Activated naive CD8-positive, alpha-beta T cell treated with anti-CD3 and anti-CD28 coated beads, Interleukin-2, amount 50 U/mL, for 16 hours (primary cell): Measurements from ENCODE around the gene NEFH.
"Not testable (repeated sequence)": the region's sequence is repeated elsewhere in the genome, so short reads cannot be mapped to it uniquely, and the experiment has no call there.

ENCODE experiments used
- DNase-seq: peaks from one replicate; pipeline ENCODE4 v3.0.0-alpha.2; 2020; ENCODE audit warnings: low read depth, low spot score

The NEFH gene, protein sequence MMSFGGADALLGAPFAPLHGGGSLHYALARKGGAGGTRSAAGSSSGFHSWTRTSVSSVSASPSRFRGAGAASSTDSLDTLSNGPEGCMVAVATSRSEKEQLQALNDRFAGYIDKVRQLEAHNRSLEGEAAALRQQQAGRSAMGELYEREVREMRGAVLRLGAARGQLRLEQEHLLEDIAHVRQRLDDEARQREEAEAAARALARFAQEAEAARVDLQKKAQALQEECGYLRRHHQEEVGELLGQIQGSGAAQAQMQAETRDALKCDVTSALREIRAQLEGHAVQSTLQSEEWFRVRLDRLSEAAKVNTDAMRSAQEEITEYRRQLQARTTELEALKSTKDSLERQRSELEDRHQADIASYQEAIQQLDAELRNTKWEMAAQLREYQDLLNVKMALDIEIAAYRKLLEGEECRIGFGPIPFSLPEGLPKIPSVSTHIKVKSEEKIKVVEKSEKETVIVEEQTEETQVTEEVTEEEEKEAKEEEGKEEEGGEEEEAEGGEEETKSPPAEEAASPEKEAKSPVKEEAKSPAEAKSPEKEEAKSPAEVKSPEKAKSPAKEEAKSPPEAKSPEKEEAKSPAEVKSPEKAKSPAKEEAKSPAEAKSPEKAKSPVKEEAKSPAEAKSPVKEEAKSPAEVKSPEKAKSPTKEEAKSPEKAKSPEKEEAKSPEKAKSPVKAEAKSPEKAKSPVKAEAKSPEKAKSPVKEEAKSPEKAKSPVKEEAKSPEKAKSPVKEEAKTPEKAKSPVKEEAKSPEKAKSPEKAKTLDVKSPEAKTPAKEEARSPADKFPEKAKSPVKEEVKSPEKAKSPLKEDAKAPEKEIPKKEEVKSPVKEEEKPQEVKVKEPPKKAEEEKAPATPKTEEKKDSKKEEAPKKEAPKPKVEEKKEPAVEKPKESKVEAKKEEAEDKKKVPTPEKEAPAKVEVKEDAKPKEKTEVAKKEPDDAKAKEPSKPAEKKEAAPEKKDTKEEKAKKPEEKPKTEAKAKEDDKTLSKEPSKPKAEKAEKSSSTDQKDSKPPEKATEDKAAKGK

DNA sequence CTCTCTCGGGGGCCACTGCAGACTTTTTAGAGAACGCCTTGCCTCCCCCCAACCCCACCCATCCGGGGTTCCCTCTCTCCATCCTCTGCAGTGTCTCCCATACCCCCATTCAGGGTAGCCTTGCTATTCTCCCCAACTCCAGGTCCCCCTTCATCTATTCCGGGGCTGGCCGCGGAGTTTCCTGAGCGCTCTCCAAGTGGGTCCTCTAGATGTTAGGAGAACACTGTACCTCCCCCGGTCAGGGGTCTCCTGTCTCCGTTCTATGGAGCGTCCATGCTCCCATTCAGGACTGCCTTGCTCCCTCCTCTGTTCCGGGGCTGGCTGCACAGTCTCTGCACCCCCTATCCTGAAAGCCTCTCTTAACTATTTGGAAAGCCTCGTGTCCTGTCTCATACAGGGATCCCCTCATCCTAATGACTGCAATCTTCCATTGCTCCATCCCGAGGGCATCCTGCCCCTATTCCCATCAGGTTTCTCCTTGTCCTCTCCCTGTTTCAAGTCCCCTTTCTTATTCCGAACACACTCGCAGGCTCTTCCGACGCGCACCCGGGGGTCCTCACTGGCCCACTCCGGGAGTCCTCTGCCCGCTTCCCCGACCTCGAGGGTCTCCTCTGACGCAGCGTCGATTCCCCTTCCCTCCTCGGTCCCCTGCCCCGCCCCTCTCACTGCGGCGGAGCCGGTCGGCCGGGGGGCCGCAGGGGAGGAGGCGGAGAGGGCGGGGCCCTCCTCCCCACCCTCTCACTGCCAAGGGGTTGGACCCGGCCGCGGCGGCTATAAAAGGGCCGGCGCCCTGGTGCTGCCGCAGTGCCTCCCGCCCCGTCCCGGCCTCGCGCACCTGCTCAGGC, at the start of gene NEFH:
TSS of gene NEFH (plus strand) at position 802 of the 845 bp plus-strand sequence. CDS start 45 bp downstream, outside the sequence.
- DNase-seq: no peak

DNA sequence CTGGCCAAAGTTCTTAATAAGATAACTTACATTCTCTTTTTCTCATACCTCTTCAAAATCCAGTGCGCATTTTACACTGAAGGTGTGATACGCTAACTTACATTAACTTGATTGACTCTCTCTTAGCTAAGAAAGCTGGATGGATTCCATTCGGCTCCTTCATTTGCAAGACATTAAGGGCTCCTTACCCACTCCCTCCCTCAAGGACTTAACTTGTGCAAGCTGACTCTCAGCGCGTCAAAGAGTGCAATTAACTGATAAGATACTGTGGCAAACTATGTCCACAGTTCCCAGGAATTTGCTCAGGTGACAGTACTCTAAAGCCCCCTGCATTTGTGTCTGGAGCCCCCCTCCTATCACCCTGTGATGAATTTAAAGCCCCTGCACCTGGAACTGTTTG, 48.0 kb upstream of the NEFH start:
- DNase-seq: no peak

DNA sequence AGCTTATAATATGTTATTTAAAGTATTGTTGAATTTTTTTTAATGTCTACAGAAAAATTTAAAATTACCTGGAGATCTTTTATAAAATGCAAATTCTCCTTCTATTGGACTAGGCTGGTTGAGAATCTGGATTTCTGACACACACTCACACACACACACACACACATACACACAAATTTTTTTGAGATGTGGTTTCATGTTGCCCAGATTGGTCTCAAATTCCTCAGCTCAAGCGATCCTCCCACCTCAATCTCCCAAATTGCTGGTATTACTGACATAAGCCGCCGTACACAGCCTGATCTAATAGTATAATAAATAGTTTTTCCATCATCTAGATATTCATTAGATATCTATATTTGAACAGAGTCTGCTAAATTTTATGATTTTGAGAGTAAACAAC, 46.2 kb upstream of the NEFH start:
- no peak for DNase-seq

DNA sequence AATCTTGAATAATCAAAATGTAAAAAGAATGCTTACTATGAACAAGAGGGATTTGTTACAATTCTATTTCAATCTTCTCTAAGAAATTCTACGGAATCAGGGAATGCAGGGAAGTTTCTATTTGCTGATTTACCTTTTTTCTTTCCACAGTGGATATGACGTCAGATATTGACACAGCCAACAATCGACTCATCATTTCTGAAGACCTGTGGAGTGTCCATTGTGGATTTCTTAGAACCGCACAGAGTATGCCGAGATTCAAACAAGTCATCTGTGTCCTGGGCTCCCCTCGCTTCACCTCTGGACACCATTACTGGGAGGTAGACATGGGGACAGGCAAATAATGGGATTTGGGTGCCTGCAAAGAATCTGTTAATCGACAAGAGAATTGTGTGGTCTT, 45.7 kb upstream of the NEFH start:
- no peak for DNase-seq

DNA sequence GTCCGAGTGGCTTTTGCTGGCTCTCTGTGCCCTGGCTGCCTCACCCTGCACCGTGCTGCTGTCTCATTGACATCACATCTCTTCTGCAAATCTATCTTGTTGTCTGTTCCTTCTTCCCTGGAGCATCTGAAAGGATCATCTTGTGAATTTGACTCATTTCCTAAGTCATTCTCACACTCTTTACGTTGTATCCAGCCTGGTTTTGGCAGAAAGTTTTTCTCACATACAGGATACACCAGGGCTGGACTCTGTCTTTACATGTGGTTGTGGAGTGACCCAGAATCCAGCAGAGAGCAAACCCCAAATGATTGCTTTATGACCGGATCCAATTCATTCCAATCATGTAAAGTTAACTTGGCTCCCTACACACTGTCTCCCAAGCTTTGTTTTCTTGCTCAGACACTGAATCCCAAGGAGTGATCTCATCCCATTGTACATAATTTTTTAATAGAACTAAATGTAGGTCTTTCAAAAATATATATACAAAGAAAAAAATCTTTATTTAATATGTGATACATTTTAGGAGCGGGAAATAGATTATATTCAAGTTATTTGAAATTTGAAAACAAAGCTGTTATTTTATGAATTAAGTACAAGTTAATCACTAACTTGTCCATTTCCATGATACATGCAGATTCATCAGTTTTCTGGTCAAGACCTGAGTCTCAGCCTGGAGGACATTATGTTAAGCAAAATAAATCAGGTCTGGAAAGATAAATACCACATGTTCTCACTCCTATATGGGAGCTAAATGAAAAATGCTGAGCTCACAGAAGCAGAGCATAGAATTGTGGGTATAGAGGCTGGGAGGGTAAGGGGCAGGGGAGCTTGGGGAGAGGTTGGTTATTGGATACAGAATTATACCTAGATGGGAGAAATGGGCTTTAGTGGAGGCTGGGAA, 44.5 kb upstream of the NEFH start:
- DNase-seq: no peak

DNA sequence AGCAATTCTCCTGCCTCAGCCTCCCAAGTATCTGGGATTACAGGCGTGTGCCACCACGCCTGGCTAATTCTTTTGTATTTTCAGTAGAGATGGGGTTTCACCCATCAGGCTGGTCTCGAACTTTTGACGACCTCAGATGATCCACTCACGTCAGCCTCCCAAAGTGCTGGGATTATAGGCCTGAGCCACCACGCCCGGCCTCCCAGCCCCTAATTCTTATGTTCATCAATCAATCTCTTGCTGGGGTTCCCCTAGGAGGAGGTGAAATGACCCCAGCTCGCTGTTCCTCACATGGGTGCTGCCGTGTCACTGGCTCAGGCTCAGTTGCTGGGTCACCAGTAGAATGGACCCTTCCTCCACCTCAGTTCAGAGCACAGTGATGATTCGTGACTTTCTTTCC, 41.7 kb upstream of the NEFH start, which contains the start of gene RFPL1:
TSS of gene RFPL1 (plus strand) at position 301 of the 400 bp plus-strand sequence.
- DNase-seq: not testable (repeated sequence)

DNA sequence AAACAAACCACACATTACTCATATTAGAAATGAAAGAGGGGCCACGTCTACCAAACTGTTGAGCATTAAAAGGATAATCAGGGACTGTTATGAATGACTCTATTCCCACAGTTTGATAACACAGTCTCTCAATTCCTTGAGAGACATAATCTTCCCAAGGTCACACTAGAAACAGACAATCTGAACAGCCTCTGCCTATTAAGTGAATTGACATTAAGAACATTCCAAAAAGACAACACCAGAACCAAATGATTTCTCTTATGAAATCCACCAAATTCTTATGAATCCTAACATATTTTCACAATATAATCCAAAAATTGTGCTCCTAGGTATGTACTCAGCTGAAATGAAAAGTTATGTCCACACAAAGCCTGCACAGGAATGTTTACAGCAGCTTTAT, 37.0 kb upstream of the NEFH start:
- DNase-seq: no peak

DNA sequence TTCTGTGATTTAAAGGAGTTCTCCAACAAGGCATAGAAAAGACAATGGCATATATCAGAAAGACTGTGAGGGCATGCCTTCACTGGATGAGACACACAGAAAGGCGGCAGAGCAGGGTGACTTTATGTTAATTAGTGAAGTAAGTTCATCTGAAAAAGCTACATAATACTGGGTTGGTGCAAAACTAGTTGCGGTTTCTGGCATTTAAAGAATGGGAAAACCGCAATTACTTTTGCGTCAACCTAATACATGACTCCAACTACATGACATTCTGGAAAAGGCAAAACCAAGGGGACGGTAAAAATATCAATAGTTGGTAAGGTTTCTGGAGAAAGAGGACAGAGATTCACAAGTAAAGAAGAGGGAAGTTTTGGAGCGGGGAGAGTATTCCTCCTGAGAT, 36.6 kb upstream of the NEFH start:
- no peak for DNase-seq

DNA sequence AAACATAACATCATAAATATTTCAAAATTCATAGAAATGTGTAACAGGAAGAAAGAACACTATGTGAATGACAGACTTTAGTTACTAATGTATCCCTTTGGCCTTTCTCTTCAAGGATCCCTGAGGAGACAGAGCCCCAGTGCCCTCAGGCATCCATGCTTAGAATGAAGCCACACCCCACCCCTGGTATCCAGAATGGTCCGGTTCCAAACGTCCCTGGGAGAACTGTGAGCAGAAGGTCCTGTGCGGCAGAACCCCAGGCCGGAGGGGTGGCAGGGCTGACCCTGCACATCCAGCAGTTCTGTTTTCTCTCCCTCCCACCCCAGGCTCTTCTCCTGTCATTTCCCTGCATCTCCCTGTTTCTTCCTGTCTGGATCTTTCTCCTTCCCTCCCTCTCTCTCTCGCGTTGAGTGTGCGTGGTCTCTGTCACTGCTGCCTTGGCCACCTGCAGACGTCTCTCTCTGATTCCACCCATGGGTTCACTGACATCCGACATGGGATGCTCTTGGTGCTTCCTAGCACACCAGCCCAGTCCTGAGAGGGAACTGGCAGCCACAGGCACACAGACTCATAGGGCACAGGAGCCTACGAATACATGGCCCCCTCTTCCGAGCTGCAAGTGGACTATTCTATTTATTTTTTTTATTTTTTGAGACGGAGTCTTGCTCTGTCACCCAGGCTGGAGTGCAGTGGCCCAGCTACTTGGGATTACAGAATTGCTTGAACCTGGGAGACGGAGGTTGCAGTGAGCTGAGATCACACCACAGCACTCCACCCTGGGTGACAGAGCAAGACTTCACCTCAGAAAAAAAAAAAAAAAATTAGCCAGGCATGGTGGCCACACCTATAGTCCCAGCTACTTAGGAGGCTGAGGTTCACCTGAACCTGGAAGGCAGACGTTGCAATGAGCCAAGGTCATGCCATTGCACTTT, 35.9 kb upstream of the NEFH start:
- DNase-seq: no peak

DNA sequence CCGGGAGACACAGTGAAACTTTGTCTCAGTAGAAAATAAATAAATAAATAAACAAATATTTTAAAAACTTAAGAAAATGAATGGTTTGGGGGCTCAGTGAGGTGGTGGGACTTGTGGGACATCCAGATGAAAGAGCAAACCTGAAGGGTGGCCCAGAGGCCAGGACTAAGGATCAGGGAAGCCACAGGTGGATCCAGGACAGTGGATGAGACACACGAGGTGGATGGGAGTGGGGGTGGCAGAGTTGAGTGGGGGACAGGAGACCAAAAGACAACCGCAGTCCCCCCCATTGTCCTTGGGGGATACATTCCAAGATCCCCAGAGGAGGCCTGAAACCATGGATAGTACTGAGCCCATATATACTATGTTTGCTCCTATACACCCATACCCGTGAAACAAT, 34.5 kb upstream of the NEFH start:
- DNase-seq: no peak

DNA sequence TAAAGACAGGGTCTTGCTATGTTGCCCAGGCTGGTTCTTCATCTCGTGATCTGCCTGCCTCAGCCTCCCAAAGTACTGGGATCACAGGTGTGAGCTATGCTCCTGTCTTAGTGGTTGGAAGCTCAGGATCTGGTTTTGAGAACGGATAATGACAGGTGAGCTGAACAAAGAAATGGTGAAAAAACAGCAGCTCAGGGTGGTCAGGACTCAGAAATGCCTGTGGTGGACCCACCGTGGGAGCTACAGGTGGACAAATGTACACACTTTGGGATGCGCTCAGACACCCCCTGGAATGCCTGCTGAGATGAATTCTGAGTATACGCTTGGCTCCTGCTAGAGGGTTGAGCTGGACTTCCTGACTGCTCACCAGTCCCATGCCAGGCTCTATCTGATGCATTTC, 32.1 kb upstream of the NEFH start:
- DNase-seq: no peak

DNA sequence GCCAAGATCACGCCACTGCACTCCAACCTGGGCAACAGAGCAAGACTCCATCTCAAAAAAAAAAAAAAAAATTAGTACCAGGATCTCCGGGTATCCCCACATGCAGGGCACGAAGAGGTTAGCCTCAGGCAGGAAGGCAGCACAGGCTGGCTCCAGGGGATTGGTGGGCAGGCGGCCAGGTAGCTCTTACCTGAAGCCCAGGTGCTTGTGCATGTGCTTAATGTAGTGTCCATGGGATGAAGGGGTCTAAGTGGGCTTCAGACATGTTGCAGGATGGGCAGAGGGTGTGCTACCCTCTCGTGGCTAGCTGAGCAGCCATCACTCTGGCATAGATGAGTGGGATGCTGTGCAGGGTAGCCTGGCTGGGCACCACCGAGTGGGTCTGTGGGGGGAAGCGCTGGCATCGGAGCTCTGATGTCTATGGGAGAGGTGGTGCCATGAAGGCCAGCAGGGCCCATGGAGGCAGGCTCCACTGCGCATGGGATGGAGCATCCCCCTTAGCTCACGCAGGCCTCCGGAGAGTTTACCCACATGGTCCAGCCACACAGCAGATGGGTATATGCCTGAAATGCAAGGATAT, 30.6 kb upstream of the NEFH start:
- no peak for DNase-seq

DNA sequence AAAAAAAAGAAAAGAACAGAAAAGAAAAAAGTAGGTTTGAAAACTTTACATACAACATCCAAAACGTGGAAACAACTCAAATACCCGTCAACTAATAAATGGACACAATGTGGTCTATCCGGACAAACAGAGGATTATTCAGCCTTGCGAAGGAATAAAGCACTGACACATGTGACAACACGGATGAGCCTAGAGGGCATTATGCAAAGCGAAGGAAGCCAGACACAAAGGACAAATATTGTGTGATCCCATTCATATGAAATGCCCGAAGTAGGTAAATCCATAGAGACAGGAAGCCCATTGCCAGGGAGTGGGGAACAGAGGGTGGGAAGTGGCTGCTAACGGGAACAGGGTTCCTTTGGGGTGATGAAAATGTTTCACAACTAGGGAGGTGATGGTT, 29.8 kb upstream of the NEFH start:
- DNase-seq: no peak

DNA sequence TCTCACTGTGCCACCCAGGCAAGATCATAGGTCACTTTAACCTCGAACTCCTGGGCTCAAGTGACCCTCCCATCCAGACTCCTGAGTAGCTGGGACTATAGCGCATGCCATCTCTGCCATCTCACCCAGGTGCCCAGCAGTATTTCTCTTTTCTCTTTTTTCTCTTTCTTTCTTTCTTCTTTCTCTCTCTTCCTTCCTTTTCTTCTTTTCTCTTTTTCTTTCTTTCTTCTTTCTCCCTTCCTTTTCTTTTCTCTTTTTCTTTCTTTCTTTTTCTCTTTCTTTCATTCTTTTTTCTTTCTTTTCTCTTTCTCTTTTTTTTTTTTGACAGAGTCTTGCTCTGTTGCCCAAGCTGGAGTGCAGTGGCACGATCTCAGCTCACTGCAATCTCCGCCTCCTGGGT, 28.2 kb upstream of the NEFH start:
- DNase-seq: no peak

DNA sequence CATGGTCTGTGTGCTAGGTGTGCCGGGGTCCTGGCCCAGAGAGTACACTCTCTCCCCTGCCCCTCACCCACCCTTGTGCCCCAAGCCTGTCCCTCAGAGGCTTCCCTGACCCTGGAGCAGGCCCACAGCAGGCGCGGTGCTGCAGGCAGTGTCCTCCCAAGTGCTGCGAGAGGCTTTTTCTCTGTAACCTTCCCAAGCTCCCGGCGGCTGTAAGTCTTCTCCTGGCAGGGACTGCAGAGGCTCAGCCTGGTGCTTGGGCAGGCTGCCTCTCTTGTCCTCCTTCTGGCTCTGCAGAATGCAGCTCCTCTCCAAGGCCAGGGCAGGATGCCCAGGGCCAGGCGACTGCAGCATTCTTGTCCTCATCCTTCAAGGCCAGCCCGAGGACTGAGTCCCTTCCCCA, 25.7 kb upstream of the NEFH start:
- DNase-seq: no peak

DNA sequence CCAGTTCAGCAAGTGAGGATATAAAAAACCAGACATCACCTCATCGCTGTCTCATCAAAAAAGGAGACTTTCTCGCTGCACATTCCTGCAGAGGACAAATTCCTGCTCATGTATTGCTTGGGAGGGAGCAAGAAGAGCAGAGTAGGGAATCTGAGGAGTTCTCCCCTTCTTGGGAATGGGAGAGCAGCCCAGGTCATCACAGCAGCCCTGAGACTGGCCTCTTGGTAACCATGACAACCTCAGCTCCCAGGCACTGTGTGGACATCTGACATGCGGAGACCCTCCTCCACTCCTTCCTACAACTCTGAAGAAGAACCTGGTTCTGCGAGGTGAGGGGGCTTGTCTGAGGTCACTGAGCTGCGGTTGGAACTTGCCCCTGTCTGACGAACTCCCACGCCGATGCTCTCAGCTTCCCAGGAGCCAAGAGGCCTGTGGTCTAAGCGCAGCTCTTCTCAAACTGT, 23.8 kb upstream of the NEFH start:
- no peak for DNase-seq

DNA sequence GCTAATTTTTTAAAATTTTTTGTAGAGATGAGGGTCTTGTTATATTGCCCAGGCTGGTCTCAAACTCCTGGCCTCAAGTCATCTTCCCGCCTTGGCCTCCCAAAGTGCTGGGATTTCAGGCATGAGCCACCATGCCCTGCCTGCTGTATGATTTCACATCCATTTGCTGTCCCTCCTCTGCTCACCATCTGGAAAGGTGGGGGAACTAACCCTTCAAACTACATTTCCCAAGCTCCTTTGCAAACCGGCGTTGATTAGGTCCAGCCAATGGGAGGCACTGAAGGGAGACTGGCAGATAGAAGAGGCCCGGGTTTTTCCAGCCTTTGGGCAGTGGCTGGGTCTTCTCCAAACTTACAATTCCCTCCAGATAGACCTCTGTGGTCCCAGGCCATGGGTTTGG, 22.3 kb upstream of the NEFH start:
- DNase-seq: no peak

DNA sequence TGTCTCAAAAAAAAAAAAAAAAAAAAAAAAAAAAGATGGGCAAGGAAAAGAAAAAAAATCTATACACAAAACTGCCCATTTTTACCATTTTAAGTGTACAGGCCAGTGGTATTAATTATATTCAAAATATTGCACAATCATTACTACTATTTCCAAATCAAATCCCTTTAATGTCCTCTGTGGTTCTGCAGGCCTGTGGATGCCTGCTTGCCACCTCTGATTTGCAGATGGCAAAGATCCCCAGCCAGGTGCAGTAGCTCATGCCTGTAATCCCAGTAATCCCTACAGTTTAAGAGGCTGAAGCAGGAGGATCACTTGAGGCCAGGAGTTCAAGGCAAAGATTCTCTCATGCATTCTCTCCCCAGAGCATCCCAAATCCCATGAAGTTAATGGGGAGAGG, 21.5 kb upstream of the NEFH start:
- DNase-seq: no peak

DNA sequence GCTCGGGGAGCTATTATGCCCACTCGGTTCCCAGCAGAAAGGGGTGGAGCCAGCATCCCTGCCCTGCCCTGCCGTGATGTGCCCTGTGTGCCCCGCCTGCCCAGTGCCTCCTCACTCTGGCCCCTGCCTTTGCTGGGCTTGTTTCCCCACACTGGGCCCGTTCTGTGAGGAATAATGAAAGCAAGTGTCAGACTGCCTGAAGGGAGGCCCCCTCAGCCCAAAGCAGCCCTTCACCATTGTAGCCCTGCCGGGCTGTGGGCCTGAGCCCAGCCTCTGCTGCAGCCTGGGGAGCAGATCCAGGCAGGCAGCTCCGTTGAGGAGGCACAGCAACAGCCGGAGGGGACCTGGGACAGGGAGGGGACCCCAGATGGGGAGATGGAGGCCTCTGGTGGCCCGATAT, 20.2 kb upstream of the NEFH start:
- DNase-seq: no peak
